H4 (cell line): ENCODE data around the gene CARD8. TPM values are rescaled to one million over a fixed set of nuclear protein-coding genes. Genes with fewer than 3 reads are reported as not detected.
"Not testable (repeated sequence)": the region's sequence is repeated elsewhere in the genome, so short reads cannot be mapped to it uniquely, and the experiment has no call there.

Experiments used
- DNase-seq: peaks from one replicate; pipeline ENCODE4 v3.0.0-alpha.2; 2015; ENCODE audit warnings: low spot score
- total RNA-seq: library from RNA; depleted of rRNA; stranded (reverse); fragments of >200 nt; shearing (Covaris generic); gene quantifications from 2 replicates; pipeline ENCODE4 v1.2.3, GENCODE V29; 2014

The CARD8 gene
- total RNA-seq, 1 experiment from 2014 or later = 18.6 TPM

DNA sequence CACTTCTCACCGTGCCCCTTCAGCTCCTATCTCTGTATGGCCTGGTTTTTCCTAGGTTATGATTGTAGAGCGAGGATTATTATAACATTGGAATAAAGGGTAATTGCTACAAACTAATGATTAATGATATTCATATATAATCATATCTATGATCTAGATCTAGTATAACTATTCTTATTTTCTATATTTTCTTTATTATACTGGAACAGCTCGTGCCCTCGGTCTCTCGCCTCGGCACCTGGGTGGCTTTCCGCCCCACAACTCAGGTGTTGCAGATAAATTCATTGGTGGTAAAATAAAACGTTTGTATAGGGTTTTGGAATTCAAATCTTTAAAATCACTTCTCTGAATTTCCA, 4.6 kb upstream of the CARD8 start:
- not testable (repeated sequence) for DNase-seq

GRCh38 chr19:48258992-48259391, 3.3 kb upstream of the CARD8 start:
- DNase-seq = not testable (repeated sequence)

DNA sequence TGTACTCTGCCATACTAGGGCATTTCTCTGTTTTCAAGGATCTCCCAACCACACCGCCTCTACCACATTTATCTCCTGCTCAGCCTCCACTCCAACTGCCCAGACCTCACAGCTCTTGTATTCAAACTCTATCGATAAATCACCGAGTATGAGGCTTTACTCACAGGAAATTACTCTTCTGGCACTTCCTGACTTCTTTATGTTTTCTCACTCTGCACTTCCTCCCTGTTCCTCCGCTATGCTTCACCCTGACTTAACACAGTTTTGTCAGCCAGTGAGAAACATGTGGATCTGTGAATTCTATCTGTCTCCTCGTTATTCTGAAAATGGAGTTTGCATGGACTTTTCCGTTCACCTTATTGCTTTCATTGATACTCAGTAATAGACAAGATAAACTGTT, 2.6 kb upstream of the CARD8 start:
- DNase-seq = no peak

GRCh38 chr19:48254529-48254970, 1.2 kb downstream of the CARD8 start:
- DNase-seq = no peak

DNA sequence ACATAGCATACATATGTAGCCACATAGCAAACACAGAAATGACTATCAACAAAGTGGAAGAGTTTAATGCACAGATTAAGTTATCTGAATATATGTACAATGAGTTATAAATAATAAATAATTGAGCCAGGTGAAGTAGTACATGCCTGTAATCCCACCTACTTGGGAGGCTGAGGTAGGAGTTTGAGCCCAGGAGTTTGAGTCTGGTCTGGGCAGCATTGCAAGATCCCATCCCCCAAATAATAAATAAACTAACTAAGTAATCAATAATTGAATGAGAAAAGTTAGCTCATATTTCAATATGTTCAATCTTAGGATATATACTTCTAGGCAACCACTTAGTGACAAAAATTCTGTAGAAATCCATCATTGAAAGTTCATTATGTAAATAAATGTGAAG, 1.7 kb downstream of the CARD8 start:
- no peak for DNase-seq

GRCh38 chr19:48252609-48253008, 3.1 kb downstream of the CARD8 start:
- DNase-seq = no peak

DNA sequence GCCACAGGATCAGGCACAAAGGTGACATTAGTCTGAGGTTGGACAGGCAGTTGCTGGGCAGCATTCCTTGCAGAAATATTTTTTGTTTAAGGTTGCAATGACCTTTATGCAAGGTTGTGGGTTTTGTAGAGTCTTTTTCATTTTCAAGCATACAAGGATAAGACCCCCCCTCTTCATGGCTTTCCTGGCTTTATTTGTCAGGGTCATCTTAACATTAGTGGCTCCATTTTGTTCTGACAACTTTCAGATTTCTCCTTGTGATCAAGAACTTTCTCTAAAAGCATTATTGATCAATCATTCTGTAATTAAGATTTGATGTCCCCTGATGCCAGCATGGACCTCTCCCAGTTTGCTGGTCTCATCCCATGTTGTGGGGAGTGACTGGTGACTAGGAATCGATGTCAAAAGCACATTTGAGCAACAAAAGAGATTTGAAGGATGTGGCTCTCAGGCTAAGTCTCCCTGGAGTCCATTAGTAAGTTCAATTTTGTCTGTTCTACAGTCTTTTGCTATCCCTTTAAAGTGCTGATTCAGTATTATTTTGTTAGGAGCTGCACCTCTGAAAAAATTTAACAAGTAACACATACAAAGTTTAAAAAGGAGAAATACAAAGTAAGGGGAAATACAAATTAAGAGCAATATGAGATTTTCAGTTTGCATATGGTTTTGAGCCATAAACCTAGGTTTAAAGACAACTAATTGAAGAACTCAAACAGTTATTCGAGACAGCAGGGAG, 5.3 kb downstream of the CARD8 start:
- DNase-seq = no peak

DNA sequence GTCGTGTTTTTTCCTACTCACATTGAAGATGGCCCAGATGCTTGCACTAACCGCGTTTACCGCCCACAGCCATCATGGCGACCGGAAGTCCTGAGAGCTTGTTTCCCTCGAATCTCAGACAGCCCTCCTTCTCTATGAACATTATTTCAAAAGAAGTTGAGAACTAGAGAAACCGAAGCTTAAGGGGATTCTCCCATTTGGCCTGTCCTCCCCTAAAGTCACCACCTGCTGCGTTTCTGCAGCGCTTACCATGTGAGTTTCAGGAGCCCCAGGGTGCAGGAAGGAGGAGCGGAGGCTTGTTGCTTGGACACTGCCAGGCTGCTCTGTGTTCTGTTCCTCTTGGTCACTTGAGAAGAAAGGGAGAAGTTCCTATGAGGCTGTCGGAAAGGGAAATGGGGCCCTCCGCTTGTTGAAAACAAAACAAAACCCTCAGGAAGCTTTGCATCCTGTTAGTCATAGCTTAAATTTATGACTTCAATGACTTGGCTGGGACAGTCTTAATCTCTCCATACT, 6.2 kb downstream of the CARD8 start:
- DNase-seq = no peak

- DNase-seq = no peak
Observed at GRCh38 chr19:48248081-48248833, 7.5 kb downstream of the CARD8 start.

DNA sequence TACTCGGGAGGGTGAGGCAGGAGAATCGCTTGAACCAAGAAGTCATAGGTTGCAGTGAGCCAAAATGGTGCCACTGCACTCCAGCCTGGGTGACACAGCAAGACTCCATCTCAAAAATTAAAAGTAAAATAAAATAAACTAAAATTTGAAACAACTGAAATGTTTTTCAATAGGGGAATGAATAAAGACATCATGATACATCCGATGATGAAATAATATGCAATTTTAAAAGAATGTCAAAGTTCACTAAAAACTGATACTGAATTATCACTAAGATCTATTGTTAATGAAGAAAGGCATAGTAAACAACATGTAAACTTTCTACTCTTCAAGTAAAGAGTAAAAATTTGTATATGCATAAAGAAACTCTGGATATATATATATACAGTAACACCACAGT, 8.5 kb downstream of the CARD8 start:
- no peak for DNase-seq

DNA sequence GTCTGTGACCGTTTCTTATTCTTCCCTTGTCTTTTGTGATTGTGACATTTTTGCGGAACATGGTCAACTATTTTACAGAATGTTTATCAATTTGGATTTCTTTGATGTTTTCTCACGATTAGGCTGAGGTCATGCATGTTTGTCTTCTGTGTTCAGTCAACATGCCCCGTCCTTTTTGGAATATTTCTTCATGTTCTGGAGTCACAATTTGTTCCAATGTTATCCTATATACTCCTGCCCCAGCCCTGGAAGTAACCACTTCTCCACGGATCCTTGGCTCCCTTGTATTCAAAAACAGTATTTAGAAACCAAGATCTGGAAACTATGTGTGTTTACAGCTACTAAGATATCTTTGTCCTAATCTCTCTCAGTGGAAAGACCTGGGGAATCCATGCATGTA, 9.6 kb downstream of the CARD8 start:
- DNase-seq = no peak

- no peak for DNase-seq
Observed at GRCh38 chr19:48244281-48244680, 11.4 kb downstream of the CARD8 start.

- not testable (repeated sequence) for DNase-seq
Observed at GRCh38 chr19:48241771-48242170, 13.9 kb downstream of the CARD8 start.

DNA sequence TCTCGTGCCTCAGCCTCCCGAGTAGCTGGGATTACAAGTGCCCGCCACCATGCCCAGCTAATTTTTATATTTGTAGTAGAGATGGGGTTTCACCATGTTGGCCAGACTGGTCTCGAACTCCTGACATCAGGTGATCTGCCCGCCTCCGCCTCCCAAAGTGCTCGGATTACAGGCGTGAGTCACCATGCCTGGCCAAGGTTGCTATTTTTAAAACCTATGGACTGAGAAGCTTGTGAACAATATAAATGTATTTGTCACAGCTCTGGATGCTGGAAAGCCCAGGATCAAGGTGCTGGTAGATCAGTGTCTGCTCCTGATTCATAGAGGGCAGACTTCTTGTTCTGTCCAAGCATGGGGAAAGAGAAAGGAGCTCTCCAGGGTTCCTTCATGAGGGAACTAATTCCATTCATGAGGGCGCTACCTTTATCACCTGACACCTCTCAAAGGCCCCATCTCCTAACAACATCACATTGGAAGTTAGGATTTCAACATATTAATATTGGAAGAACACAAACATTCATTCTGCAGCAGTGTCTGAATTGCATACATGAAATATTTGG, 16.1 kb downstream of the CARD8 start:
- no peak for DNase-seq

GRCh38 chr19:48239120-48239519, 16.6 kb downstream of the CARD8 start:
- DNase-seq = no peak

GRCh38 chr19:48237057-48237456, 18.7 kb downstream of the CARD8 start:
- no peak for DNase-seq

DNA sequence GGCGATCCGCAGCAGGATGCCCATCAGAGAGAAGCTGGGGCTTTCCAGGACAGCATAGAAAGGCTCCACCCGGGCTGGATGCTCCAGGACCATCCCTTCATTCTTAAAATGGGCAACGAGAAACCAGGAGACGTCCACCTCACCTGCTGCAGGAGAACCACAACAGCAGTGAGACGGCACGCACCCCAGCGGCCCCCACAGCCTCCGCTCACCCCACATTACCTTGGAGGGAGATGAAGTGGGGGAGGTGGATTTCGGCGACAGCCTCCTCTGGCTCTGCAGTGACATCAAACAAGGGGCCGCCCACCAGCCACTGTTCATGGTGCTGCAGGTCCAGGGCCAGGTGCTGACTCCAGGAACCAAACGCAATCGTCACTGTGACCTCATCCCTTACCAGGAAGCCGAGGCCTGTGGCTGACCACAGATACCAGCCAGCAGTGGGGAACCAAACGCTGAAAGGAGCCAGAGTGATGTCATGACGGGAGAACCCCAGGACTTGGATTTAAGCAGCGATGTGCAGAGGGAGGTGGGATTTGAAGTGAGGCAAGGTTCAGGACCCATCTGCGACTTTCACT, 25.1 kb downstream of the CARD8 start:
- no peak for DNase-seq

- no peak for DNase-seq
Observed at GRCh38 chr19:48221628-48222027, 34.1 kb downstream of the CARD8 start.

DNA sequence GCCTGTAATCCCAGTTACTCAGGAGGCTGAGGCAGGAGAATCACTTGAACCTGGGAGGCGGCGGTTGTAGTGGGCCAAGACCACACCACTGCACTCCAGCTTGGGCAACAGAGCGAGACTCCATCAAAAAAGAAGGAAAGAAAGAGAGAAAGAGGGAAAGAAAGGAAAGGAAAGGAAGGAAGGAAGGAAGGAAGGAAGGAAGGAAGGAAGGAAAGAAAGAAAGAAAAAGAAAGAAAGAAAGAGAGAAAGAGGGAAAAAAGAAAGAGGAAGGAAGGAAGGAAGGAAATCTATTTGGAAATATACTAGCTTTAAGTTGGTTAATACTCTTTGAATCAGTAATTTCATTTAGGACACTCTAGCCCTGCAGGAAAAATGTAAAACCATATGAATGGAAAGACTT, 34.9 kb downstream of the CARD8 start:
- DNase-seq = not testable (repeated sequence)

DNA sequence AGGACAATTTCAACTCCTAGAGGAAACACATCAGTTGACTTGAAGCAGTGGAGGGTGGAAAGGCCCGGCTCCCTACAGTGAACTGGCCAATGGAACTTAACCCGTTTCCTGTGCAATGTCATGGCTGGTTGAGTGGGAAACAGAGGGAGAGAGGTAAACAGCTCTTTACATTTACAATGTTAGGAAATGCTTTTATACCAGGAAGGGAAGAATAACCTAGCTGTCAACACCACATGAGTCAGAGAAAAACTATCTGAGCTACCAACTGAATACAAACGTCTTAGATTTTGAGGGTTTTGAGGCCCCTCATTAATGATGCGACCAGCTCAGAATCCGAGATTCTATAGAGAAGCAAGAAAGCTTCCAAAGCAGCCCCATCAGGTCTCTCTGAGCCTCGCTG, 36.7 kb downstream of the CARD8 start:
- DNase-seq = no peak

GRCh38 chr19:48216933-48217332, 38.8 kb downstream of the CARD8 start:
- DNase-seq = no peak

- DNase-seq = no peak
Observed at GRCh38 chr19:48213959-48214358, 41.8 kb downstream of the CARD8 start.

DNA sequence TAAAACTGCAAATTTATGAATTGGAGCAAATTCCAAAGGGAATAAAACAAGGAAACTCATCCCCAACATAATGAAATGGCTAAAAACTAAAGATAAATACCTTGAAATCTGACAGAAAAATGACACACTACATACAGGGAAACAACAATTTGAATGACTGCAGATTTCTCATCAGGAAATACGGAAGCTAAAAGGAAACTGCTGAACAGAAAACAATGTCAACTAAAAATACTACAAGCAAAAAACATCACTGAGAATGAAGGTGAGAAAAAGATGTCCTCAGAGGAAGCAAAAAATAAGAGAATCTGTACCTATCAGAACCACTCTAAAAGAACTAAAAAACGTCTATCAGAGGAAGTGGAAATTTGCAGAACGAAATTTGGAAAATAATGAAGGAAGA, 45.7 kb downstream of the CARD8 start:
- no peak for DNase-seq
